ENCODE results near the gene PLD3. TPM values are rescaled to one million over a fixed set of nuclear protein-coding genes. Genes with fewer than 3 reads are reported as not detected.

PLD3 gene
- total RNA-seq, 1 experiment from 2014 or later = 352 TPM

DNA sequence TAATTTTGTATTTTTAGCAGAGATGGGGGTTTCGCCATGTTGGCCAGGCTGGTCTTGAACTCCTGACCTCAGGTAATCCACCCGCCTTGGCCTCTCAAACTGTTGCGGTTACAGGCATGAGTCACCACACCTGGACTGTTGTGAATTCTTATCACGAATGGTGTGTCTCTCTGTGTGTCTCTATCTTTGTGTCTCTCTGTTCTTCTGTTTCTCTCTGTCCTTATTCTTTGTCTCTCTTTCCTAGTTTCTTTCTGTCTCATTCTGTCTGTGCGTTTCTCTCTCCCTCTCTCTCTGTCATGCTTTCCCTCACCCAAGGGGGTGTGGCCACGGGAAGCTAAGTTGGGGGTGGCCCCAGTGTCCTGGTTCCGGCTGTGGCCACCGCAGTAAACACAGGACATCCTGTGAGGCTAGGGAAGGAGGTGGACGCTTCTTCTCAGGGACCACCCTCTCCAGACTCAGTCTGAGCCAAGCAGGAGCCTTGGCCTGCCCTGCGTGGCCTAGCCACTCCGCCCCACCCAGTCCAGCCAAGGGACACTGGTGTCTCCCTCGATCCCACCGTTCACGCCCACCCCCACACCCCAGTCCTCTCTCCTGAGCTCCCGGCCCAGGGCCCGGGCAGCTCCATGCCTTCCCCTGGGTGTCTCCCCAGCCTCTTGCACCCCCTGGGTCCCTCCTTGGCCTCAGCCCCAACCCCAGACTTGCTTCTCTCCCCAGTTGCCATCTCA lies 68.6 kb downstream of the PLD3 start:
- DNase-seq = peak; percentile 41
- no peak overlapping the region for H3K4me3 ChIP-seq (ENCODE audit: insufficient read depth, low read depth, low read length)
- H3K27me3 ChIP-seq (ENCODE audit: control insufficient read depth, insufficient read depth, low read length) = no peaks in the 10 kb centered on the region
- H3K36me3 ChIP-seq (replicated peaks; ENCODE audit: control insufficient read depth, insufficient read depth, low read length) = no peaks in the 10 kb centered on the region

DNA sequence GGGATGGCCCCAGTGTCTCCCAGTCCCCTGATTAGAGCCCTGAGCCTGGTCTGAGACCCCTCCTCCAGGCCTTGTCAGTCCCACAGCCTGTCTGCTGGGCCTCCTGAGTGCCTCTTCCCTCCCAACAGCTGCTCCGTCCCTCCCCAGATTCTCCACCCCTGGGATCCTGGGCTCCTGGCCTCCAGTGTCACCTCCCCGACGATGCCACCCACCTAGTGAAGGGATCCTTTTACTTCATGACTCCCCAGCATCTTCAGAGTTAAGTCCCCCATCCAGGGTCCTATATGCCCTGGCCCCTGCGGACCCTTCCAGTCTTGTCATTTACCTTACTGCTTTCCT lies 69.1 kb downstream of the PLD3 start:
- Histone ChIP-seq H3K4me3 (ENCODE audit: insufficient read depth, low read depth, low read length) (no peak overlapping the region), H3K27me3 (ENCODE audit: control insufficient read depth, insufficient read depth, low read length) (no peaks in the 10 kb centered on the region), H3K36me3 (replicated peaks; ENCODE audit: control insufficient read depth, insufficient read depth, low read length) (no peaks in the 10 kb centered on the region)
- DNase-seq = no peak

DNA sequence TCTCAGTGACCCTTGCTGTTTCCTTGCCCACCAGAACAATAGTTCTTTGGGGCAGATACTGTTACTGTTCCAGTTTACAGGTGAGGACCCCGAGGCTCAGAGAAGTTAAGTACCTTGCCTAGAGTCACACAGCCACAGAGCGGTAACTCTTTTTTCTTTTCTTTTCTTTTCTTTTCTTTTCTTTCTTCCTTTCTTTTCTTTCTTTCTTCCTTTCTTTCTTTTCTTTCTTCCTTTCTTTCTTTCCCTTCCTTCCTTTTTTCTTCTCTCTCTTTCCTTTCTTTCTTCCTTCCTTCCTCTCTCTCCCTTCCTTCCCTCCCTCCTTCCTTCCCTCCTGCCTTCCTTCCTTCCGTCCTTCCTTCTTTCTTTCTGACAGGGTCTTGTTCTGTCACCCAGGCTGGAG lies 69.5 kb downstream of the PLD3 start:
- H3K4me3 ChIP-seq (ENCODE audit: insufficient read depth, low read depth, low read length) = no peak overlapping the region
- H3K27me3 ChIP-seq (ENCODE audit: control insufficient read depth, insufficient read depth, low read length) = no peaks in the 10 kb centered on the region
- DNase-seq = no peak
- H3K36me3 ChIP-seq (replicated peaks; ENCODE audit: control insufficient read depth, insufficient read depth, low read length) = no peaks in the 10 kb centered on the region

DNA sequence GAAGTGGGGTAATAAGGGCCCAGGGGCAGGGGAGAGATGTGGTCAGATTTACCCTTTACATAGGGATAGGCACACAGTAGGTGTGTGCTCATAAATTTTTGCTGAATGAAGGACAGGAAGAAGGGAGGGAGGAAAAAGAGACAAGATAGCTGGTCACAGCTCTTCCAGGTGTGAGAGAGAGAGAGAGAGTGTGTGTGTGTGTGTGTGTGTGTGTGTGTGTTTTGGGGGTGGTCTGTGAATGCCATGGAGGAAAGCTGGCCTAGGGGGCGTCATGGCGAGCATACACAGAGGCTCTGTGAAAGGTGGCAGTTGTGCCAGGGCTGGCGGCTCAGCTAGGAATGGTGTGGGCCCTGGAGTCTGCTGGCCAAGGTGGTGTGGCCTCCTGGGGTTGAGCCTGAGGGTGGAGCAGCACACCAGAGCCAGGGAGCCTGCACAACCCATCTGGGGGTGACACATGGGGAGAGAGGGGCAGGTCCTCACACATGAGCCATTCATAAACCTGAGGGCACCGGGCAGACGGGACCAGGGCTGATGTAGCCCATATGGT lies 70.6 kb downstream of the PLD3 start:
- Histone ChIP-seq H3K4me3 (ENCODE audit: insufficient read depth, low read depth, low read length) (no peak overlapping the region), H3K27me3 (ENCODE audit: control insufficient read depth, insufficient read depth, low read length) (no peaks in the 10 kb centered on the region), H3K36me3 (replicated peaks; ENCODE audit: control insufficient read depth, insufficient read depth, low read length) (no peaks in the 10 kb centered on the region)
- DNase-seq = peak; percentile 26

DNA sequence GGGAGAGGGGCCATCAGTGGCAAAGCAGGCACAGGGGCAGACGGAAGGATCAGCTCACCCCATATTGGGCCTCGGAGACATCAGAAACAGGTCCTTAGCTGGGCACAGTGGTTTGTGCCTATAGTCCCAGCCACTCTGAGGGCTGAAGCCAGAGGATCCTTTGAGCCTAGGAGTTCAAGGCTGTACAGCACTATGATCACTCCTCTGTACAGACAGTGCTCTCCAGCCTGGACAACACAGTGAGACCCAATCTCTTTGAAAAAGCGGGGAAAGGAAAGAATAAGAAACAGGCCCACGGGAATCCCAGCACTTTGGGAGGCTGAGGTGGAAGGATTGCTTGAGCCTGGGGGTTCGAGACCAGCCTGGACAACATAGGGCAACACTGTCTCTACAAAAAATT lies 71.3 kb downstream of the PLD3 start:
- no peaks in the 10 kb centered on the region for H3K36me3 ChIP-seq (replicated peaks; ENCODE audit: control insufficient read depth, insufficient read depth, low read length)
- no peak overlapping the region for H3K4me3 ChIP-seq (ENCODE audit: insufficient read depth, low read depth, low read length)
- no peak for DNase-seq
- H3K27me3 ChIP-seq (ENCODE audit: control insufficient read depth, insufficient read depth, low read length) = no peaks in the 10 kb centered on the region

DNA sequence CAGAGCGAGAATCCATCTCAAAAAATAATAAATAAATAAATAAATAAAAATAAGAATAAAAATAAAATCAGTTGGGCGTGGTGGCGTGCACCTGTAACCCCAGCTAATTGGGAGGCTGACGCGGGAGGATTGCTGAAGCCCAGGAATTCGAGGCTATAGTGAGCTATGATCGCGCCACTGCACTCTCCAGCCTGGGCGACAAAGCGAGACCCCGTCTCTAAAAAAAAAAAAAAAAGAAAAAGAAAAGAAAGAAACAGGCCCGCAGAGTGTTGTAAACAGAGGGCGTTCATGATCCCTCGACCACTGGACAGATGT lies 71.9 kb downstream of the PLD3 start:
- Histone ChIP-seq H3K27me3 (ENCODE audit: control insufficient read depth, insufficient read depth, low read length) (no peaks in the 10 kb centered on the region), H3K4me3 (ENCODE audit: insufficient read depth, low read depth, low read length) (peak overlapping the region; percentile 65), H3K36me3 (replicated peaks; ENCODE audit: control insufficient read depth, insufficient read depth, low read length) (no peaks in the 10 kb centered on the region)
- no peak for DNase-seq

DNA sequence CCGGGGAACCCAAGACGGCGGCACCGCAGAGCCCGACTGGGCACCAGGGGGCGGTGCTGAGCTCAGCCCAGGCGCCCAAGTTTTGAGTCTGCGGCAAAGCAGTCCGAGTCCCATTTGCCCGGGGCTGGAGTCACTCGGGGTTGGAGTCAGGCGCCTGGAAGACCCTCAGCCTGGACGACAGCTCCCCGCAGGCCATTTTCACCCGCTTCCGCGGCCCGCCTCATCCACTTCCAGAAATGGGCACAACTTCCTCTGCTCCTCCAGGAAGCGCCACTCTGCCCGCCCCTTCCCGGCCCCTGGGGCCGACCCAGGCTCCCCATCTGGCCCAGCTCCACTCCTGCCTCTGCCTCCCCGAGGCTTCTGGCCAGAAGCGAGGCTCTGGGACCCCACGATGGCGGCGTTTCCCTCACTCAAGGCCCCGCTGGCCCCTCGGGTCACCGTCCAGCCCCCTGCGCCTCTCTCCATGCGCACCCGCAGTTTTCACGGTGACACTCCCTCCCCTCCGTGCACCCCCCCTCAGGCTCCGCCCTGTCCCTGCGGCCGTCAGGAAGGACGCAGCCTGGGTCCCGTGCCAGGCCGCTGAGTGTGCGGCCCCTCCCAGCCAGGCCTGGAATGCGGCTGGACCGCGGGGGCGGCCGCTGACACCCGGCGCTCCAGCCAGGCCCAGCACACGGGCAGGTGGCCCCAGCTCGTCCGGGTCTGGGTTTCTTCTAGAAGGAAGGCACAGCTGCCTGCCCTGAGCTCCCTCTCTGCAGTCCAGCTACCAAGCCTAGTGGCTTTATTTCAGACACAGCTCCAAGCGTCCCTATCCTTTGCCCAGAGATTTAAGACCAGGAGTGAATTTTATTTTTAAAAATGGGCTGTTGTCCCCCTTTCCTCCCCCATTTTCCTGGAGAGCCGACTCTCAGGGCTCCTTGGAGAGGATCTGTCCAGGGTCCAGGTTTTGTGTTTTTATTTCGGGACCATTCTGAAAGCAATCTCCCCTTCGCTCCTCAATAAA lies 72.6 kb downstream of the PLD3 start:
- Histone ChIP-seq H3K27me3 (ENCODE audit: control insufficient read depth, insufficient read depth, low read length) (no peaks in the 10 kb centered on the region), H3K4me3 (ENCODE audit: insufficient read depth, low read depth, low read length) (peak overlapping the region; percentile 65), H3K36me3 (replicated peaks; ENCODE audit: control insufficient read depth, insufficient read depth, low read length) (no peaks in the 10 kb centered on the region)
- peak; percentile 97 for DNase-seq

DNA sequence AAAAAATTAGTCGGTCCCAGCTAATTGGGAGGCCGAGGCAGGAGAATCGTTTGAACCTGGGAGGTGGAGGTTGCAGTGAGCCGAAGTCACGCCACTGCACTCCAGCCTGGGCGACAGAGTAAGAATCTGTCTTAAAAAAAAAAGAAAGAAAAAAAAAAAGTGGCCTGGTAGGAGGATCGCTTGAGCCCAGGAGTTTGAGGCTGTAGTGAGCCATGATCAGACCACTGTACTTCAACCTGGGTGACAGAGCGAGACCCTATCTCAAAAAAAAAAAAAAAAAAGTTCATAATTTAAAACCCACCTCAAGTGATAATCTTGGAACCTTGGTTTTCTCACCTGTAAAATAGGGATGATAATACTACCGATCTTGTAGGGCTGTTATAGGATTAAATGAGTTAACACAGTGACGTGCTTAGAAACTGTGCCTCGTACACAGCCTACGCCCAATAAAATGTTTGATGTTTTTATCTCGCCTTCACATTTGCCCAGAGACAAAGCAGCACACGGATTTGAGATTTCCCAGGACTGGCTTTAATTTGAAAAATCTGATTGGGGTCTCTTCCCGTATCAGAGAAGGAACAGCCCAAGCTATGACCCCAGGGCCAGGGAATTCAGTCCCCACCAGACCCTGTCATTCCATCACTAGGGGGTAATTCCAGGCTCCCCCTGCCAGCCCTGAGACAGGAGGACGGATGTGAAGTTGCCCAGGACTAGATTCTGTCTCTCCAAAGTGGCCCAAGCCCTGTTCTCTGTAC lies 73.7 kb downstream of the PLD3 start:
- H3K4me3 ChIP-seq (ENCODE audit: insufficient read depth, low read depth, low read length) = no peak overlapping the region
- no peaks in the 10 kb centered on the region for H3K27me3 ChIP-seq (ENCODE audit: control insufficient read depth, insufficient read depth, low read length)
- H3K36me3 ChIP-seq (replicated peaks; ENCODE audit: control insufficient read depth, insufficient read depth, low read length) = no peaks in the 10 kb centered on the region
- DNase-seq = peak; percentile 17

DNA sequence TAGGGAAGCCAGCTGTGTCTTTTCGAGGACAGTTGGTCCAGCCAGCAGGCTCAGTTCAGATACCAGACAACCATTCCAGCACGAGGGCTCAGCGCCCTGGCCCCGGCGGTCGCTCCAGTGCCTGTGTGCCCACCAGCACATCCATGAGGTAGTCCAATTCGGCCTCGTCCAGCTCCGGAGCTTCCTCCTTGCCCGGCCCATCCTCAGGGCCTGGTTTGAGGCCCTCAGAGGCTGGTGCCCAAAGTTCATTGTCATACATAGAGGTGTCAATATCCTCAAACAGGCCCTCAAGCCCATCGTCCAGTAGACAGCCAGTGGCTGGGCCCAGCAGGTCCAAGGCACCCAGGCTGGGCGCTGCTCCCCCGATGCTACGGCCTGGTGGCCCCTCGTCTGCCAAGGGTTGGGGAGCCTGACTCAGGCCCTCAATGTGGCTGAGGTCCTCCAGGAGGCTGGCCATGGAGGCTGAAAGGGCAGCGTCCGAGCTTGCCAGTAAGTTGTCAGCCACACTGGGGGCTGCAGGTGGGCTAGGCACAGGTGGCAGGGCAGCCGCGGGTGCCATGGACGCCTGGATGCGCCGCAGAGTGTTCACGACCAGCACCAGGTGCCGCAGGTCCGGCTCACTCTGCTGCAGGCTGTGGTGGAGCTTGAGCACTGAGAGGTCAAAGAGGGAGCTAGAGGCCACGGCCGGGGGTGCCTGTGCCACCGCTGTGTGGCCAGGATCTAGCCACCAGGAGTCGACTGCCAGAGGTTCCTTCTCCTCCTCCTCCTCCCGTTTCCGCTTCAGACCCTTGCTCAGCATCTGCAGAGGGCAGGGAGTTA lies 74.5 kb downstream of the PLD3 start:
- Histone ChIP-seq H3K4me3 (ENCODE audit: insufficient read depth, low read depth, low read length) (no peak overlapping the region), H3K27me3 (ENCODE audit: control insufficient read depth, insufficient read depth, low read length) (no peaks in the 10 kb centered on the region), H3K36me3 (replicated peaks; ENCODE audit: control insufficient read depth, insufficient read depth, low read length) (no peaks in the 10 kb centered on the region)
- peak; percentile 25 for DNase-seq

DNA sequence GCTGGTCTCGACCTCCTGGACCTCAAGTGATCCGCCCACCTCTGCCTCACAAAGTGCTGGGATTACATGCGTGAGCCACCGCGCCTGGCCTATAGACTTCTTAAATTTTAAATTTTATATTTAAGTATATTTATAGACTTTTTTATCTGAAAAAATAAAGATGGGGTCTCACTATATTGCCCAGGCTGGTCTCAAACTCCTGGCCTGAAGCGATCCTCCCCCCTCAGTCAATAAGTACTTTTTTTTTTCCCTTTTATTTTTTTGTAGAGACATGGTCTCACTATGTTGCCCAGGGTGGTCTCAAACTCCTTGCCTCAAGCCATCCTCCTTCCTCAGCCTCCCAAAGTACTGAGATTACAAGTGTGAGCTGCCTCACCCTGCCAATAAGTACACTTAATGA lies 75.4 kb downstream of the PLD3 start:
- Histone ChIP-seq H3K27me3 (ENCODE audit: control insufficient read depth, insufficient read depth, low read length) (no peaks in the 10 kb centered on the region), H3K4me3 (ENCODE audit: insufficient read depth, low read depth, low read length) (no peak overlapping the region), H3K36me3 (replicated peaks; ENCODE audit: control insufficient read depth, insufficient read depth, low read length) (no peaks in the 10 kb centered on the region)
- no peak for DNase-seq

DNA sequence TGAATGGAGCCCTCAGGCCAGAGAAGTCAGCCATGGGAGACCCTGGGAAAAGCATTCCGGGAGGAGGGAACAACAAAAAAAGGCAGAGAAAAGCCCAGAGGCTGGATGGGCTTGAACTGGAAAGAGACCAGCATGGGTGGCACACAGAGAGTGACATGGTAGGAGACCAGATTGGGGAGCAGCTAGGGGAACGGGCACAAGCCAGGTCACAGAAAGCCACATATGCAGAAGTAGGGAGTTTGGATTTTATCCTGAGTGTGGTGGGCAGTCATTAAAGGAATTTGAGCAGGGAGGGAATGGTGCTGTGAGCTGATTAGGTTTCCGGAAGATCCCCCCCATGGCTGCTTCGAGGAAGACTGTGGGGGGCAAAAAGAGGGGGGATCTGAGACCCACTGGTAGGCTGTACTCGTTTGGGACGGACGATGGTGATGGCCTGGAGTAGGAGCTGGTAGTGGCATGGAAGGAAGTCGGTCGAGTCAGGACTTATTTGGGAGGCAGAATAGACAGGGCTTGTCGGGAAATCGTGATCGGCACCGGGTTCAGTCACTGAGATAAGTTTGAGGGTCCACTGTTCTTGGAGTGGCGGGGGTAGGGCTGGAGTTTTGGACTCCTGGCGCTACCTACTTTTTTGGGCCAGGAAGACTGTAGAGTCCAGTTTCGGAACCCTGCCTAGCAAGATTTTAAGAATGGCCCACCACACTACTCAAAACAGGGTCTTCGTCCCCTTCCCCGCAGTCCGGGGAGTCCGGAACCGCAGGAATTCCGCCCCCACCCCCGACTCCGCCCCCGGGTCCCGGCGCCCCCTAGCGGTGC lies 76.3 kb downstream of the PLD3 start:
- H3K36me3 ChIP-seq (replicated peaks; ENCODE audit: control insufficient read depth, insufficient read depth, low read length) = no peaks in the 10 kb centered on the region
- no peak for DNase-seq
- peak overlapping the region; percentile 77 for H3K4me3 ChIP-seq (ENCODE audit: insufficient read depth, low read depth, low read length)
- no peaks in the 10 kb centered on the region for H3K27me3 ChIP-seq (ENCODE audit: control insufficient read depth, insufficient read depth, low read length)

DNA sequence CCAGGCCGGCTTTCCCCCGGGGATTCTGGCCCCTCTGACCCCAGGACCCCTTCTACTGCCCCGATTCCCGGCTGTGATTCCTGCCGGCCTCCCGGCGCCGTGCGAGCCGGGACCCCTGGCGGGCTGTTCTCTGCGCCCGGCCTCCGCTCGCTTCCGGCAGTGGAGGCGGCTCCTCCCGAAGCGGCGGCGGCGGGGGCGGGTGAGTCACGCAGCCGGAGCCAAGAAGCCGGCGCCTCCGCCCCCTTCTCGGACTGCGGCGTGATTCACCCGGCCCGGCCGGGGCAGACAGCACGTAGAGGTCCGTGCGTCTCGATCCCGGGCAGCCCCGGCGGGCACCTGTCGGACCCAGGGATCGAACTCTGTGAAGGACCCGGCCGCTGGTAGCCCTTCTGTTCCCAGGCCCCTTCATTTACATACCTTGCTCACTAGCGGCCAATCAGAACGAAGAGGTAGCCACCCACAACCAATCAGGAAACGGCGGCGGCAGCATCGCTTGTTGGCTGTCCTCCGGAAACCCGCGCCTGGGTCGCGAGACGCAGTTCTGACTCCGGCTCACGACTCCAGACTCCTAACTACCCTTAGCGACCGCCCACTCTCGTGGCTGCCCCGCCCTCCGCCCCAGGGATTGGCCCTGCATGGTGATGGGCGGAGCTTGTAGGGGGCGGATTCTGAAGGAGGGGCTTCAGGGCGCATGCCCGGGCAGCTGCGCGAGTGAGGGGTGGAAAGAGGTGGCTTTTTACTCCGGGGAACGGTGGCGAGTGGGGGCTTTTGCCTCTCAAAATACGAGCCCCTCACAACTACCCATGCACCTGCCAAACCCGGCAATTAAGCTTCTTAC lies 77.2 kb downstream of the PLD3 start, which contains the start of gene SERTAD1:
SERTAD1 (minus strand) TSS at position 543 of the 838 bp plus-strand sequence. CDS start 2,446 bp downstream, outside the sequence.
- no peaks in the 10 kb centered on the region for H3K27me3 ChIP-seq (ENCODE audit: control insufficient read depth, insufficient read depth, low read length)
- no peaks in the 10 kb centered on the region for H3K36me3 ChIP-seq (replicated peaks; ENCODE audit: control insufficient read depth, insufficient read depth, low read length)
- H3K4me3 ChIP-seq (ENCODE audit: insufficient read depth, low read depth, low read length) = peak within 1 kb of the TSS; percentile 77
- peak; percentile 99 for DNase-seq

Data from H7 (cell line).